HG02642 (cell line): ENCODE results near the gene MTARC1.

Source experiments
- ATAC-seq: cut with Tn5 transposase; IDR thresholded peaks from one replicate; pipeline ENCODE4 v1.9.1; 2021; ENCODE audit warnings: mild to moderate bottlenecking; ENCODE audit not compliant: unreplicated experiment, poor library complexity

Gene MTARC1

GRCh38 chr1:220786337-220787068 is at the start of gene MTARC1:
TSS of gene MTARC1 (plus strand) at chr1:220786913. CDS start at chr1:220786945, 32 bp downstream.
- peak; percentile 72 for ATAC-seq

GRCh38 chr1:220741349-220741748 is 45.4 kb upstream of the MTARC1 start:
- no peak for ATAC-seq

DNA sequence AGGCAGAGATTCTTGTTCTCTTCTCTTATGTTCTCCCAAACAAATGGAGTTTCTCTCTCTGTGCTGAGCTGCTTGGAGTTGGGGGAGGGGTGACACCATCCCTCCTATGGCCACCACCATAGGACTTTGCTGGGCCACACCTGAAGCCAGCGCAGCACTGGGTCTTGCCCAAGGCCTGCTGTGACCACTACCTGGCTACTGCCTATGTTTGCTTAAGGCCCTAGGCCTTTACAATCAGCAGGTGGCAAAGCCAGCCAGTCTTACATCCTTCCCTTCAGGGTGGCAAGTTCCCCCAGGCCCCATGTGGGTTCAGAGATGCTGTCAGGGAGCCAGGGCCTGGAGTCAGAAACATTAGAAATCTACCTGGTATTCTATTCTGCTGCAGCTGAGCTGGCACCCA is 44.9 kb upstream of the MTARC1 start:
- ATAC-seq, result no peak

GRCh38 chr1:220742520-220742919 is 44.2 kb upstream of the MTARC1 start:
- ATAC-seq, result no peak

GRCh38 chr1:220746851-220747250 is 39.9 kb upstream of the MTARC1 start:
- ATAC-seq, result no peak

GRCh38 chr1:220747437-220748088 is 39.1 kb upstream of the MTARC1 start:
- ATAC-seq, result peak; percentile 20

GRCh38 chr1:220748089-220748934 is 38.4 kb upstream of the MTARC1 start, which contains the start of gene MTARC2:
TSS of gene MTARC2 (plus strand) at chr1:220748322. CDS start at chr1:220748532, 210 bp downstream.
- ATAC-seq, result peak; percentile 96

- no peak for ATAC-seq
These were observed 37.8 kb upstream of the MTARC1 start for GRCh38 chr1:220748936-220749335.

DNA sequence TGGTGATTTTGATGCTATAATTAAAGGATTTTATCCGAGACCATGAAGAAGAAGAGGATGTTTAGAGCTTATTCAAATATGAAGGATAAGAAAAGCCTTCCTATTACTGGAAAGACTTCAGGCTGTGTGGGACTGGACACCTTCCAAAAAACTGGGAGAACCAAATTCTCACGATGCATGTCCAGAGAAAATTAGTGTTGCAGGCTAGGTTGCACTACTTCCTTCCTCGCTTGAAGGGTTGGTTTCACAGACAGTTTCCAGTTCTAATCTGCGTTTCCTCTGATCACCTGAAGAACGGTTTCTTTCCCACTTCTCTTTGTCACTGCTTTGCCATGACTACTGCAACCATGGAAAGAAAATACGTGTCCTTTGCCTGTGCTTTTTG is 36.6 kb upstream of the MTARC1 start:
- ATAC-seq, result no peak

DNA sequence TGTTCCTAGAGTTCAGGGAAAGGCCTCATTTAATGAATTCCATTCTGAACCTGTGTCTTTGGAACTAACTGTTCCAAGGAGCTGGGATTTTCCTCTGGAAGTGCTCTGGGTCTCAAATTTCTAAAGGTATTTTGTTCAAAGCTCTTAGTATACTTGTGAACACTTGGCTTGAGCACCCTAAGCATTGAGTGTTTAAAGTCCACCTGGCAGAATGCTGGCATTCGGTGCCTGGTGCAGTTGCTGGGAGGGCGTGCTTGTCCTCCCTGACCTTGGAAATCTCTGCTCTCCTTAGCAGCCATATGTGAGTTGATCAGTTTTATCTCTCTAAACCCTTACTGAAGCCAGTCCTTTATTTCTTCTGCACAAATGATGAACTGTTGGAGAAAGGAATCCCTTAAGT is 35.6 kb upstream of the MTARC1 start:
- no peak for ATAC-seq

GRCh38 chr1:220754212-220754917 is 32.3 kb upstream of the MTARC1 start:
- ATAC-seq, result no peak

DNA sequence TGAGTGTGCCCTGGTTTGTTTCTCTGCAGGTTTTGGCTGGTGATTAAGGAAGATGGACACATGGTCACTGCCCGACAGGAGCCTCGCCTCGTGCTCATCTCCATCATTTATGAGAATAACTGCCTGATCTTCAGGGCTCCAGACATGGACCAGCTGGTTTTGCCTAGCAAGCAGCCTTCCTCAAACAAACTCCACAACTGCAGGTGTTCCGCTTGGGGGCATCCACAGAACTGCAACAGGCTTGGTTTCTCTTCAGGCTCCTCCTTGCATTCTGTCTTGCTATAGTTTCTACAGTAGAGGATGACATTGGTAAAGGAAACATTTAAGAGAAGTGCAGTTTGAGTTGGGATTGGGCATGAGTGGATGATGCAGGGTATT is 31.8 kb upstream of the MTARC1 start:
- ATAC-seq, result no peak

DNA sequence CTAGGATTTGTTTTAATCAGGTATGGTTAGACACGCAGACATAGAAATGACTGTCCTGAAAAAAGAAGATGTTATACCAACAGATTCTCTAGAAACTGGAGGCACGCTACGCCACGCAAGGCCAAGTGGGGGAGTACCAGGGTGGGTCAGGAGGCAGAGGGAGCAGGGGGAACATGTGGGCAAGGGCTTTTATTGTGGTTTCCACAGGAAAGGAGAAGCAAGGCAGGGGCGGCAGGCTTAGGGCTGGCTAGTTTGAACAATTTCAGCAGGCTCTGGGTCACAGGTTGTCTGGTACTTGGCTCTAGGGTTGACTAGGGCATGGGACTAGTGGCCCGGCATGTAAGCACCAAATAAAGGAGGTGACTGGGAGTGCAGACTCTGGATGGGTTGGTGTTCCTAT is 31.4 kb upstream of the MTARC1 start:
- ATAC-seq, result no peak

GRCh38 chr1:220757441-220757840 is 29.3 kb upstream of the MTARC1 start:
- ATAC-seq, result no peak

DNA sequence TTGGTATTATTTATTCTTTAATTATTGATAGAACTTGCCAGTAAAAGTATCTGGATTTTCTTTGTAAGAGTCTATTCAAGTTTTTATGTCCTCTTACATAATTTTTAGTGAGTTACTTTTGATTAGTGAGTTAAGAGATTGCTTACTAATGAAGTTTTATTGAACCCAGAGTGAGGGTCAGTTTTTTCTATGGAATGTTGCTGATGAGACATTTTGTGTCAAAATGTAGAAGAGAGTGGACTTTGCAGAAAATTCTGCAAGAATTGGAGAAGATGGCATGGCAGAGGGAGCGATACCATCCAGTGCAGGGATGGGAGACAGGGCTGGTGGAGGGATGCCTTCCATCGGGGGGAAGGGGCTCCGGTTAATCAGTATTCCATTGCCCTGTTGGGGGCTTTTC is 27.6 kb upstream of the MTARC1 start:
- ATAC-seq, result no peak

- no peak for ATAC-seq
These were observed 24.9 kb upstream of the MTARC1 start for GRCh38 chr1:220761688-220762427.

DNA sequence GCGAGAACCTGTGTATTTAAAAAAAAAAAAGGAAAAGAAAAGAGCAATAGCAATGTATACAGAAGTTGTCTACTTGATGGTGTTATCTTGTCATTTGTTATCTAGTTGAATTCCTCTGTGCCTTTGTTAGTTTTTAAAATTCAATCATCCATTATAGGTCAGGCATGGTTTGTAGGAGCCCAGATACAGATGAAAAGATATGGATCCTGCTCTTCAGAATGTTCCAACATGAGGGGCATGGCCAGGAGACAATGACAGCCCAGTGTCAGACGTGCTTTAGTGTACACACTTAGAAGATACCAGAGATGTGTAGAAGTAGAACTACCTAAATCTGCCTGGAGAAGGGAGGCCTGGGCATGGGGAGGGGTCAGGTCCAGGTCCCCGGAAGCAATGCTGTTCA is 22.0 kb upstream of the MTARC1 start:
- ATAC-seq, result no peak

- ATAC-seq, result peak; percentile 33
These were observed 19.2 kb upstream of the MTARC1 start for GRCh38 chr1:220767312-220768125.

- peak; percentile 23 for ATAC-seq
These were observed 18.5 kb upstream of the MTARC1 start for GRCh38 chr1:220768126-220768601.
